Retinal pigment epithelial cell (primary cell): ENCODE measurements around the gene SLC44A3.

Experiments used
- DNase-seq: peaks from one replicate; pipeline ENCODE4 v3.0.0-alpha.2; 2010; ENCODE audit warnings: low read depth
- H3K4me3 ChIP-seq: 2 replicates; pipeline ENCODE4 v1.5.1; 2011; ENCODE audit warnings: mild to moderate bottlenecking, low read length, control low read depth, moderate library complexity
- TF ChIP-seq, protein P1 (sequence below): conservative IDR thresholded peaks from 2 replicates; pipeline ENCODE4 v1.5.1; 2011; ENCODE audit warnings: low read depth, low read length, control low read depth, inconsistent platforms

The SLC44A3 gene

DNA sequence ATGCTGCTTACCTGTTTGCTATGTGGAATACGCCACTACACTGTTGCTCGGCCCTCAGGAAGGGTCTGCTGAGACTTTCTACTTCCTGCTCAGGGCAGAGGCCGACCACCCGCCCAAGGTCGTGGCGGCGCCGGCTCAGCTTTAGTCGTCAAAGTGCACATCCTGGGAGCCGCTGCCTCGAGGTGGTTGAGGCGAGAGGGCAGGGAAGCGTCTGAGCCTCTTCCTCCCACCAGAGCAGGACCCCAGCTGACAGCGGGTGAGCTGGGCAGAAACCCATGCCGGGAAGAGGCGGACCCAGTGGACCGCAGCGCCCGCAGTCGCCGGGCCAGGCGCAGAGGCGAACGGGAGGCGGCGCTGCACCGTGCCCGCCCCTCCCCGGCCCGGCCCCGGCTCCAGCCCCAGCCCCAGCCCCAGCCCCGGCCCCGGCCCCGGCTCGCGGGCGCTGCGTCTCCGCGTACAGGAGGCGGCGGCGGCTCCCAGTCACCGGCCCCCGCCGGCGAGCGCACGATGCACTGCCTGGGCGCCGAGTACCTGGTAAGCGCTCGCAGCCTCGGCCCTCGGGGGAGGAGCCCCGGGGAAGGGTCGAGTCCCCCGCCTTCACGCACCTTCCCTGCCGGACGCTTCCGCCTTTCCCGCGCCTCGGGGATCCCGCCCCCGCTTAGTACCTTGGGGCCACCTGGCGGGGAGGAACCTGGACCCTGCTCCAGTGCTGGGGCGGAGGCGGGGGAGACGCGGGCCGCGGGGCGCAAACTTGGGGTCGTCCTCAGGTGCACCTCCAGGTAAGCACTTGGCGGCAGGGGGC lies at the start of gene SLC44A3:
TSS of gene SLC44A3 (plus strand) at position 413 of the 802 bp plus-strand sequence. CDS start at position 508, 95 bp downstream.
- TF ChIP-seq, protein P1, sequence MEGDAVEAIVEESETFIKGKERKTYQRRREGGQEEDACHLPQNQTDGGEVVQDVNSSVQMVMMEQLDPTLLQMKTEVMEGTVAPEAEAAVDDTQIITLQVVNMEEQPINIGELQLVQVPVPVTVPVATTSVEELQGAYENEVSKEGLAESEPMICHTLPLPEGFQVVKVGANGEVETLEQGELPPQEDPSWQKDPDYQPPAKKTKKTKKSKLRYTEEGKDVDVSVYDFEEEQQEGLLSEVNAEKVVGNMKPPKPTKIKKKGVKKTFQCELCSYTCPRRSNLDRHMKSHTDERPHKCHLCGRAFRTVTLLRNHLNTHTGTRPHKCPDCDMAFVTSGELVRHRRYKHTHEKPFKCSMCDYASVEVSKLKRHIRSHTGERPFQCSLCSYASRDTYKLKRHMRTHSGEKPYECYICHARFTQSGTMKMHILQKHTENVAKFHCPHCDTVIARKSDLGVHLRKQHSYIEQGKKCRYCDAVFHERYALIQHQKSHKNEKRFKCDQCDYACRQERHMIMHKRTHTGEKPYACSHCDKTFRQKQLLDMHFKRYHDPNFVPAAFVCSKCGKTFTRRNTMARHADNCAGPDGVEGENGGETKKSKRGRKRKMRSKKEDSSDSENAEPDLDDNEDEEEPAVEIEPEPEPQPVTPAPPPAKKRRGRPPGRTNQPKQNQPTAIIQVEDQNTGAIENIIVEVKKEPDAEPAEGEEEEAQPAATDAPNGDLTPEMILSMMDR: peak; percentile 34
- no peak for DNase-seq
- H3K4me3 ChIP-seq: peak within 1 kb of the TSS; percentile 66

GRCh38 chr1:94772230-94772641 lies 47.9 kb upstream of the SLC44A3 start:
- no peak overlapping the region for H3K4me3 ChIP-seq
- TF ChIP-seq, protein P1: no peak
- no peak for DNase-seq

GRCh38 chr1:94772845-94773244 lies 47.3 kb upstream of the SLC44A3 start:
- TF ChIP-seq, protein P1: no peak
- no peak for DNase-seq
- no peak overlapping the region for H3K4me3 ChIP-seq

- DNase-seq: no peak
- no peak overlapping the region for H3K4me3 ChIP-seq
- TF ChIP-seq, protein P1: no peak
These were observed 46.8 kb upstream of the SLC44A3 start for GRCh38 chr1:94773296-94773809.

DNA sequence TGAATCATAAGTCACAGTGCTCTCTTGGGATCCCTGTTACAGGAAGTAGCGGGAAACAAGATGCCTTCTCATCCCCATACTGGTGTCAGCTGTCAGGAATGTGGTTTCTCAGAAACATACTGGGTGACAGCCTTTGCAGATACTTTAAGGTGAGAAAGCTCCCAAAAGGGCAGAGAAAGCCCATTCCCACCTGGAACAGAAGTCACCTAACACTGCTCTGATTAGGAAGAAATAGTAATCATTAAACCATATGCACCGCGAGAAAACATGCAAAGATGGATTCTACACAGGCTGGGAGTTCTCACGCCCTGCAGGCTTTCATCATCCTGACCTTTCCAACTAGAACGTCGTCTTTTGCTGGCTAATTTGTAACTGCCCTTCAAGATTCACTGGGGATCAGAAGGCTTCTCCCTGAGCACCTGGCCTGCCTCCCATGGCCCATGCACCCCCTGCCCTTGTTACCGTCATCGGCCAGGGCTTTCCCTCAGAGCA lies 46.2 kb upstream of the SLC44A3 start:
- TF ChIP-seq, protein P1: no peak
- DNase-seq: no peak
- no peak overlapping the region for H3K4me3 ChIP-seq

DNA sequence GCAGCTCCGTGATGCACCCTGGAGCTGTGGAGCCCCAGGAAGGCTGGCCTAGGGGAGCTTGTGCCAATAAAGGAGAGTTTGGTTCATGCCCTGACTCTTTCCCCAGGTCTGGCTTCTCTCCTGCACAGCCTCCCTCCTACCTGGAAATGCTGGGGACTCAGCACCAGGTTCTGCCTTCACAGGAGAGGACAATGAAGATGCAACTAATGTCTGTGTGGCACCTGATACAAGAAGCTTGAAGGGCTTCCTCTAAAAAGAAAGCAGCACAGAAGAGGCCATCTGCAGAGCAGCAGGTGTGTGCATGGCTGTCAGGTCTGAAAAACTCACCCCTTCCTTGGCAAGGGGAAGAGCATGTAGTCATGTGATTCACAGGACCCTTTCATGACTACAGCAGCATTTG lies 43.7 kb upstream of the SLC44A3 start:
- TF ChIP-seq, protein P1: no peak
- no peak for DNase-seq
- H3K4me3 ChIP-seq: no peak overlapping the region

GRCh38 chr1:94777281-94777680 lies 42.9 kb upstream of the SLC44A3 start:
- DNase-seq: no peak
- H3K4me3 ChIP-seq: no peak overlapping the region
- TF ChIP-seq, protein P1: no peak
